HCT116 (cell line): ENCODE measurements around the gene PLSCR1. TPM values are rescaled to one million over a fixed set of nuclear protein-coding genes. Genes with fewer than 3 reads are reported as not detected.

Experiments used
- ATAC-seq: fragments of 200-7000 bp; cut with Tn5 transposase; 2 replicates; pipeline ENCODE4 v1.9.1; 2020; ENCODE audit warnings: mild to moderate bottlenecking, moderate library complexity
- BruUV-seq: library from RNA; stranded (reverse); fragments of 400-500 nt; replicated peaks from 2 replicates; lab custom pipeline; 2021; lab: Mats Ljungman, UMichigan
- CTCF ChIA-PET: fragments of 300-600 bp; sonication (Branson Sonifier 250); formaldehyde crosslinking; loops from one replicate; lab custom pipeline; 2021; ENCODE audit warnings: antibody characterized with exemption; lab: Charles Lee
- POLR2A ChIA-PET: fragments of 300-600, 350-600 bp; sonication (Branson Sonifier 250); formaldehyde crosslinking; loops from one replicate; lab custom pipeline; 2021; ENCODE audit warnings: antibody characterized with exemption; lab: Charles Lee
- RAD21 ChIA-PET, 2 experiments: fragments of 300-600 bp; sonication (Branson Sonifier 250); formaldehyde crosslinking; loops; one replicate each; lab custom pipeline; 2023; ENCODE audit warnings: low total read pairs in 2 of 2; ENCODE audit not compliant: uncharacterized antibody in 2 of 2, unreplicated experiment in 2 of 2, low non-redundant PET in 1 of 2; lab: Charles Lee
- DNase-seq: peaks from one replicate; pipeline ENCODE4 v3.0.0-alpha.2; 2010; ENCODE audit warnings: low read depth, low spot score
- H2AFZ ChIP-seq: fragments of 200-600 bp; shearing (Covaris generic), sonication (generic); 2 replicates; pipeline ENCODE4 v1.6.1; 2017; ENCODE audit warnings: low read depth, mixed run types, mixed read lengths, antibody characterized with exemption, low read length; ENCODE audit not compliant: poor library complexity, severe bottlenecking
- H3K27ac ChIP-seq: 2 replicates; pipeline ENCODE4 v1.5.1; 2012; ENCODE audit warnings: low read depth, low read length
- H3K27me3 ChIP-seq: fragments of 200-600 bp; sonication (generic); 2 replicates; pipeline ENCODE4 v1.6.1; 2016; ENCODE audit warnings: mixed run types, low read length, mixed read lengths; ENCODE audit not compliant: insufficient read depth
- H3K36me3 ChIP-seq, 2 experiments: fragments of 200-500 bp in 1 of 2; fragments of 200-600 bp in 1 of 2; sonication (Bioruptor generic) in 1 of 2; sonication (generic) in 1 of 2; 2 replicates each; pipeline versions ENCODE4 v1.5.1 to v1.6.1; 2014 to 2016; ENCODE audit warnings: low read length in 2 of 2, inconsistent platforms in 1 of 2, mixed read lengths in 1 of 2, mixed run types in 1 of 2; ENCODE audit not compliant: insufficient read depth in 2 of 2, control insufficient read depth in 1 of 2
- H3K4me1 ChIP-seq, 2 experiments: fragments of 200-600 bp in 1 of 2; sonication (generic) in 1 of 2; 2 replicates each; pipeline versions ENCODE4 v1.5.1 to v1.6.1; 2012 to 2017; ENCODE audit warnings: low read length in 2 of 2, inconsistent platforms in 1 of 2, mild to moderate bottlenecking in 1 of 2, mixed read lengths in 1 of 2, mixed run types in 1 of 2, moderate library complexity in 1 of 2; ENCODE audit not compliant: insufficient read depth in 2 of 2, control insufficient read depth in 1 of 2
- H3K4me2 ChIP-seq: fragments of 200-600 bp; sonication (generic); 2 replicates; pipeline ENCODE4 v1.6.1; 2017; ENCODE audit warnings: mixed run types, low read length, mixed read lengths
- H3K4me3 ChIP-seq, 2 experiments: fragments of 200-600 bp in 1 of 2; sonication (generic) in 1 of 2; replicated peaks in 1 of 2; 2 replicates each; pipeline ENCODE4 v1.5.1; 2011 to 2016; ENCODE audit warnings: low read length in 2 of 2, control low read depth in 1 of 2, low read depth in 1 of 2, mild to moderate bottlenecking in 1 of 2, mixed read lengths in 1 of 2, mixed run types in 1 of 2
- H3K79me2 ChIP-seq: fragments of 200-600 bp; sonication (generic); 2 replicates; pipeline ENCODE4 v1.6.1; 2017; ENCODE audit warnings: mild to moderate bottlenecking, mixed run types, low read length, moderate library complexity, mixed read lengths; ENCODE audit not compliant: insufficient read depth
- H3K9ac ChIP-seq: fragments of 200-600 bp; sonication (generic); 2 replicates; pipeline ENCODE4 v1.6.1; 2016; ENCODE audit warnings: low read length, mixed read lengths
- H3K9me2 ChIP-seq: fragments of 200-600 bp; sonication (generic), shearing (Covaris generic); 2 replicates; pipeline ENCODE4 v1.6.1; 2017; ENCODE audit warnings: mixed run types, mild to moderate bottlenecking, moderate library complexity; ENCODE audit not compliant: insufficient read depth
- H3K9me3 ChIP-seq, 2 experiments: fragments of 200-500 bp in 1 of 2; fragments of 200-600 bp in 1 of 2; sonication (Bioruptor generic) in 1 of 2; sonication (generic) in 1 of 2; 2 replicates each; pipeline ENCODE4 v1.6.1; 2014 to 2017; ENCODE audit warnings: low read length in 2 of 2, mixed read lengths in 2 of 2, inconsistent platforms in 1 of 2, low read depth in 1 of 2, mild to moderate bottlenecking in 1 of 2, mixed run types in 1 of 2, moderate library complexity in 1 of 2; ENCODE audit not compliant: control insufficient read depth in 1 of 2, insufficient read depth in 1 of 2
- H4K20me1 ChIP-seq: fragments of 200-600 bp; sonication (generic), shearing (Covaris generic); 2 replicates; pipeline ENCODE4 v1.6.1; 2017; ENCODE audit warnings: mixed run types, mild to moderate bottlenecking, moderate library complexity; ENCODE audit not compliant: insufficient read depth
- ATF3 ChIP-seq: IDR thresholded peaks from 2 replicates; pipeline ENCODE4 v1.6.1; 2012
- CEBPB ChIP-seq: IDR thresholded peaks from 2 replicates; pipeline ENCODE4 v1.6.1; 2012; ENCODE audit warnings: low read depth
- CTCF ChIP-seq, 3 experiments: fragments of 200-600 bp in 1 of 3; sonication (generic) in 1 of 3; IDR thresholded peaks in 2 of 3; conservative IDR thresholded peaks in 1 of 3; 2 replicates each; pipeline ENCODE4 v1.5.1; 2012 to 2017; ENCODE audit warnings: low read depth in 2 of 3, low read length in 2 of 3, antibody characterized with exemption in 1 of 3, borderline replicate concordance in 1 of 3, control low read depth in 1 of 3, mild to moderate bottlenecking in 1 of 3, mixed read lengths in 1 of 3, mixed run types in 1 of 3, moderate library complexity in 1 of 3; ENCODE audit not compliant: insufficient read depth in 1 of 3
- POLR2A ChIP-seq: IDR thresholded peaks from 2 replicates; pipeline ENCODE4 v1.7.0; 2011; ENCODE audit warnings: borderline replicate concordance; ENCODE audit not compliant: insufficient read depth, insufficient read length; ENCODE audit errors: extremely low read depth
- RAD21 ChIP-seq: IDR thresholded peaks from 2 replicates; pipeline ENCODE4 v1.6.1; 2012; ENCODE audit warnings: low read depth, mild to moderate bottlenecking
- SIN3A ChIP-seq: IDR thresholded peaks from 2 replicates; pipeline ENCODE4 v1.6.1; 2012; ENCODE audit warnings: low read depth
- SP1 ChIP-seq: IDR thresholded peaks from 2 replicates; pipeline ENCODE4 v1.6.1; 2012; ENCODE audit warnings: low read depth
- ZNF274 ChIP-seq: fragments of 200-500 bp; sonication (Bioruptor generic); IDR thresholded peaks from 2 replicates; pipeline ENCODE4 v1.6.1; 2014; ENCODE audit warnings: mild to moderate bottlenecking, low read depth, low read length, inconsistent platforms
- intact Hi-C: fragments of 100-400 bp; cut with micrococcal nuclease; formaldehyde crosslinking; loops from 2 replicates; pipeline ENCODE4 v1.10.0; 2022
- total RNA-seq: library from RNA; stranded (reverse); gene quantifications from one replicate; pipeline ENCODE4 v1.2.1, GENCODE V29; 2021; ENCODE audit not compliant: unreplicated experiment

PLSCR1 gene
- total RNA-seq, 1 experiment from 2014 or later, result 44.2 TPM

GRCh38 chr3:146550070-146550615, 5.7 kb upstream of the PLSCR1 start:
- peaks cover 0 to 30% of the 10 kb centered on the region in 2 experiments; a peak in 2 of 4 replicates for H3K4me1 ChIP-seq
- H3K9me3 ChIP-seq, result no peaks in the 10 kb centered on the region
- ChIA-PET POLR2A (no interaction called here), CTCF (no interaction called here), RAD21 (no interaction called here)
- no peaks in the 10 kb centered on the region for H3K9me2 ChIP-seq
- TF ChIP-seq ATF3 (no peak), CTCF (IDR thresholded peaks at IDR 0.05 in 2 of 3, conservative IDR thresholded peaks at IDR 0.05 in 1 of 3; ENCODE audit: borderline replicate concordance in 1 of 3, insufficient read depth in 1 of 3, low read depth in 2 of 3, low read length in 2 of 3) (no peak), CEBPB (no peak), ZNF274 (no peak), RAD21 (no peak), POLR2A (no peak), SP1 (no peak), SIN3A (no peak)
- ATAC-seq (no peak), DNase-seq (no peak)
- H3K27me3 ChIP-seq, result no peaks in the 10 kb centered on the region
- H2AFZ ChIP-seq, result peak overlapping the region; percentile 72
- no peaks in the 10 kb centered on the region for H3K79me2 ChIP-seq
- H4K20me1 ChIP-seq, result no peaks in the 10 kb centered on the region
- no TSS peak for BruUV-seq
- peak overlapping the region; percentile 22; the same call in 1 of the 2 replicates for H3K4me2 ChIP-seq
- intact Hi-C loops, result no loop called here
- H3K9ac ChIP-seq, result no peak overlapping the region
- no peak overlapping the region for H3K4me3 ChIP-seq
- H3K36me3 ChIP-seq, result no peaks in the 10 kb centered on the region
- H3K27ac ChIP-seq, result no peak overlapping the region
